ENCODE data around the gene NXPH1. TPM values are rescaled to one million over a fixed set of nuclear protein-coding genes. Genes with fewer than 3 reads are reported as not detected.

Gene NXPH1
- polyA plus RNA-seq, 1 donor from 2014 or later = 15.9 TPM

DNA sequence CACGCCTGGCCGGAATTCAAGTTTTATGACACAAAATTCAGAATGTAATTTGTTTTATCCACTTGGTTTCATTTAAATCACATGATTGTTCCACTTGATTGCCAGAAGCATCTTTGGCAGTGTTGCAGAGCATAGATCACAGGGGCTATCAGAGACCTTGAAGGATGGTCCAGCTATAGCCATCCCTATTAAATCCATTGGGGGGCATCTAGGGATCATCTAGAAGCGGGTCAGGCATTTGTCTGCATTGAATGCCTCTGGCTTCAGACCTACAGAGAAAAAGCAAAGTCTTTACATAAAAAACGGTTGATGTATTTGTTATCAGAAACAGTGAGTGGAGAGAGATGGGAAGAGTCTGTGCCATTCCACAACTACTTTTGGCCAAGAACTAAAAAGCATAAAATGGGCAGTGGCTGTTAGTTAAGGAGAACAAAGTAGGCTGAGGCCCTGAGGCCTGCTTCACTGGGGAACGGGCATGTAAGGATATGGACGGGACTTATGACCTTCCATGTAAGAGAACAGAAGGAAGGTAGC is 146.3 kb downstream of the NXPH1 start:
- Histone ChIP-seq H2AFZ (ENCODE audit: low read depth, low read length) (no peak overlapping the region), H3K27ac (ENCODE audit: low read length) (no peak overlapping the region), H3K4me2 (ENCODE audit: low read length) (no peak overlapping the region), H3K9me3 (ENCODE audit: low read length) (no peaks in the 10 kb centered on the region), H3K4me3 (ENCODE audit: low read length) (no peak overlapping the region), H3K9me2 (ENCODE audit: insufficient read depth, low read length) (no peaks in the 10 kb centered on the region), H3K27me3 (ENCODE audit: insufficient read depth, low read depth, low read length) (no peaks in the 10 kb centered on the region), H4K20me1 (ENCODE audit: insufficient read depth) (no peaks in the 10 kb centered on the region), H3K36me3 (ENCODE audit: insufficient read depth, low read length) (no peaks in the 10 kb centered on the region), H3K79me2 (replicated peaks; ENCODE audit: insufficient read depth, low read length) (no peaks in the 10 kb centered on the region), H3F3A (ENCODE audit: insufficient read depth, low read length, poor library complexity, severe bottlenecking) (no peaks in the 10 kb centered on the region), H3K9ac (ENCODE audit: low read length) (no peak overlapping the region)
- TF ChIP-seq, protein P1, sequence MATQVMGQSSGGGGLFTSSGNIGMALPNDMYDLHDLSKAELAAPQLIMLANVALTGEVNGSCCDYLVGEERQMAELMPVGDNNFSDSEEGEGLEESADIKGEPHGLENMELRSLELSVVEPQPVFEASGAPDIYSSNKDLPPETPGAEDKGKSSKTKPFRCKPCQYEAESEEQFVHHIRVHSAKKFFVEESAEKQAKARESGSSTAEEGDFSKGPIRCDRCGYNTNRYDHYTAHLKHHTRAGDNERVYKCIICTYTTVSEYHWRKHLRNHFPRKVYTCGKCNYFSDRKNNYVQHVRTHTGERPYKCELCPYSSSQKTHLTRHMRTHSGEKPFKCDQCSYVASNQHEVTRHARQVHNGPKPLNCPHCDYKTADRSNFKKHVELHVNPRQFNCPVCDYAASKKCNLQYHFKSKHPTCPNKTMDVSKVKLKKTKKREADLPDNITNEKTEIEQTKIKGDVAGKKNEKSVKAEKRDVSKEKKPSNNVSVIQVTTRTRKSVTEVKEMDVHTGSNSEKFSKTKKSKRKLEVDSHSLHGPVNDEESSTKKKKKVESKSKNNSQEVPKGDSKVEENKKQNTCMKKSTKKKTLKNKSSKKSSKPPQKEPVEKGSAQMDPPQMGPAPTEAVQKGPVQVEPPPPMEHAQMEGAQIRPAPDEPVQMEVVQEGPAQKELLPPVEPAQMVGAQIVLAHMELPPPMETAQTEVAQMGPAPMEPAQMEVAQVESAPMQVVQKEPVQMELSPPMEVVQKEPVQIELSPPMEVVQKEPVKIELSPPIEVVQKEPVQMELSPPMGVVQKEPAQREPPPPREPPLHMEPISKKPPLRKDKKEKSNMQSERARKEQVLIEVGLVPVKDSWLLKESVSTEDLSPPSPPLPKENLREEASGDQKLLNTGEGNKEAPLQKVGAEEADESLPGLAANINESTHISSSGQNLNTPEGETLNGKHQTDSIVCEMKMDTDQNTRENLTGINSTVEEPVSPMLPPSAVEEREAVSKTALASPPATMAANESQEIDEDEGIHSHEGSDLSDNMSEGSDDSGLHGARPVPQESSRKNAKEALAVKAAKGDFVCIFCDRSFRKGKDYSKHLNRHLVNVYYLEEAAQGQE (IDR thresholded peaks at IDR 0.05; ENCODE audit: borderline replicate concordance) = no peak
- TF ChIP-seq RAD21 (conservative IDR thresholded peaks at IDR 0.05) = no peak

DNA sequence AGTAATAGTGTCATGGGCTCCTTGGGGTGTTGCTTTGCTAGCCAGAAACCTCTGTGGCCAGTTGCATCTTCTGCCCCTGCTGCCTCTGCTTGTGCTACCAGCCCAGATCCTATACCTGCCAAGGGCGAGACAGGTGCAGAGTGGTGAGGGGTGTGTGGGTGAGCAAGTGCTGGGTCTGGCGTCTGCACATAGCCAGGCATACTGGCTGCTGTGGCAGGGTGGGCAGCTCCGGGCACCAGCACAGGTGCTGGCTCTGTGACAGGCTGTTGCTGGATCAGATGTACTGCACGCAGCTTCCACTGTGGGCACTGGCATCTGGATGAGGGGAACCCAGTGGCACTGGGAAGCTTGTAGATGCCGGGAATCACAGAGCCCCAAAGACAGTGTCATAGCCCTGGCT is 148.4 kb downstream of the NXPH1 start:
- Histone ChIP-seq H3F3A (ENCODE audit: insufficient read depth, low read length, poor library complexity, severe bottlenecking) (no peaks in the 10 kb centered on the region), H2AFZ (ENCODE audit: low read depth, low read length) (no peak overlapping the region), H3K27ac (ENCODE audit: low read length) (no peak overlapping the region), H3K27me3 (ENCODE audit: insufficient read depth, low read depth, low read length) (no peaks in the 10 kb centered on the region), H3K4me3 (ENCODE audit: low read length) (no peak overlapping the region), H3K4me2 (ENCODE audit: low read length) (no peak overlapping the region), H3K9me2 (ENCODE audit: insufficient read depth, low read length) (no peaks in the 10 kb centered on the region), H3K9me3 (ENCODE audit: low read length) (no peaks in the 10 kb centered on the region), H3K79me2 (replicated peaks; ENCODE audit: insufficient read depth, low read length) (no peaks in the 10 kb centered on the region), H4K20me1 (ENCODE audit: insufficient read depth) (no peaks in the 10 kb centered on the region), H3K9ac (ENCODE audit: low read length) (no peak overlapping the region), H3K36me3 (ENCODE audit: insufficient read depth, low read length) (no peaks in the 10 kb centered on the region)
- TF ChIP-seq EP300 (conservative IDR thresholded peaks at IDR 0.05; ENCODE audit: poor library complexity, severe bottlenecking) = no peak
- no peak for TF ChIP-seq RAD21 (conservative IDR thresholded peaks at IDR 0.05)
- TF ChIP-seq SMC3 (conservative IDR thresholded peaks at IDR 0.05; ENCODE audit: poor library complexity) = no peak
- no peak for TF ChIP-seq POLR2AphosphoS5 (IDR thresholded peaks at IDR 0.05)
- TF ChIP-seq TAF1 (IDR thresholded peaks at IDR 0.05; ENCODE audit: low read depth) = no peak
- no peak for TF ChIP-seq EZH2 (IDR thresholded peaks at IDR 0.05; ENCODE audit: borderline replicate concordance, insufficient read depth, low read length, poor library complexity, severe bottlenecking)
- TF ChIP-seq, protein P2, sequence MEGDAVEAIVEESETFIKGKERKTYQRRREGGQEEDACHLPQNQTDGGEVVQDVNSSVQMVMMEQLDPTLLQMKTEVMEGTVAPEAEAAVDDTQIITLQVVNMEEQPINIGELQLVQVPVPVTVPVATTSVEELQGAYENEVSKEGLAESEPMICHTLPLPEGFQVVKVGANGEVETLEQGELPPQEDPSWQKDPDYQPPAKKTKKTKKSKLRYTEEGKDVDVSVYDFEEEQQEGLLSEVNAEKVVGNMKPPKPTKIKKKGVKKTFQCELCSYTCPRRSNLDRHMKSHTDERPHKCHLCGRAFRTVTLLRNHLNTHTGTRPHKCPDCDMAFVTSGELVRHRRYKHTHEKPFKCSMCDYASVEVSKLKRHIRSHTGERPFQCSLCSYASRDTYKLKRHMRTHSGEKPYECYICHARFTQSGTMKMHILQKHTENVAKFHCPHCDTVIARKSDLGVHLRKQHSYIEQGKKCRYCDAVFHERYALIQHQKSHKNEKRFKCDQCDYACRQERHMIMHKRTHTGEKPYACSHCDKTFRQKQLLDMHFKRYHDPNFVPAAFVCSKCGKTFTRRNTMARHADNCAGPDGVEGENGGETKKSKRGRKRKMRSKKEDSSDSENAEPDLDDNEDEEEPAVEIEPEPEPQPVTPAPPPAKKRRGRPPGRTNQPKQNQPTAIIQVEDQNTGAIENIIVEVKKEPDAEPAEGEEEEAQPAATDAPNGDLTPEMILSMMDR (IDR thresholded peaks at IDR 0.05; ENCODE audit: poor library complexity, severe bottlenecking) = no peak
- no peak for TF ChIP-seq MXI1 (conservative IDR thresholded peaks at IDR 0.05; ENCODE audit: poor library complexity, severe bottlenecking)
- TF ChIP-seq, protein P1 (IDR thresholded peaks at IDR 0.05; ENCODE audit: borderline replicate concordance) = no peak

All from neural cell (in vitro differentiated cells).